Keratinocyte (primary cell): ENCODE results near the gene ELOVL5. TPM values are rescaled to one million over a fixed set of nuclear protein-coding genes. Genes with fewer than 3 reads are reported as not detected.

Experiments
- DNase-seq: peaks from one replicate; pipeline ENCODE4 v3.0.0-alpha.2; 2011; ENCODE audit warnings: low read depth, missing footprints, low spot score
- FAIRE-seq: peaks from 2 replicates; lab custom pipeline; 2011; peaks lifted over from hg19 to GRCh38; lab: Jason Lieb, UNC
- H2AFZ ChIP-seq: 2 replicates; pipeline ENCODE4 v1.6.0; 2012; ENCODE audit warnings: low read length, control low read depth, inconsistent platforms; ENCODE audit not compliant: control insufficient read depth
- H3K27ac ChIP-seq: 2 replicates; pipeline ENCODE4 v1.5.1; 2011; ENCODE audit warnings: low read length; ENCODE audit not compliant: control insufficient read depth, insufficient read depth
- H3K27me3 ChIP-seq: 3 replicates; pipeline ENCODE4 v1.6.0; 2011; ENCODE audit warnings: low read length; ENCODE audit not compliant: control insufficient read depth, insufficient read depth; ENCODE audit errors: extremely low read depth
- H3K36me3 ChIP-seq, 2 experiments: 2 replicates in 1 of 2; 3 replicates in 1 of 2; pipeline ENCODE4 v1.5.1; 2011; ENCODE audit warnings: low read length in 2 of 2, mild to moderate bottlenecking in 1 of 2; ENCODE audit not compliant: control insufficient read depth in 2 of 2, insufficient read depth in 2 of 2; ENCODE audit errors: extremely low read depth in 1 of 2
- H3K4me1 ChIP-seq: 3 replicates; pipeline ENCODE4 v1.5.1; 2011; ENCODE audit warnings: low read length; ENCODE audit not compliant: control insufficient read depth, insufficient read depth; ENCODE audit errors: extremely low read depth
- H3K4me2 ChIP-seq: 3 replicates; pipeline ENCODE4 v1.6.0; 2011; ENCODE audit warnings: low read depth, low read length; ENCODE audit not compliant: control insufficient read depth, insufficient read depth; ENCODE audit errors: extremely low read depth
- H3K4me3 ChIP-seq, 3 experiments: fragments of 200-600 bp in 1 of 3; sonication (generic) in 1 of 3; 2 replicates in 2 of 3; 3 replicates in 1 of 3; pipeline ENCODE4 v1.5.1; 2011 to 2016; ENCODE audit warnings: low read length in 3 of 3, mild to moderate bottlenecking in 3 of 3, control low read depth in 2 of 3, inconsistent platforms in 1 of 3, low read depth in 1 of 3, mixed read lengths in 1 of 3, mixed run types in 1 of 3, moderate library complexity in 1 of 3; ENCODE audit not compliant: control insufficient read depth in 2 of 3, insufficient read depth in 2 of 3; ENCODE audit errors: extremely low read depth in 1 of 3
- H3K79me2 ChIP-seq: 2 replicates; pipeline ENCODE4 v1.6.0; 2012; ENCODE audit warnings: low read length; ENCODE audit not compliant: control insufficient read depth, insufficient read depth
- H3K9ac ChIP-seq: 3 replicates; pipeline ENCODE4 v1.6.0; 2011; ENCODE audit warnings: low read length; ENCODE audit not compliant: control insufficient read depth, insufficient read depth; ENCODE audit errors: extremely low read depth
- H3K9me1 ChIP-seq: 3 replicates; pipeline ENCODE4 v1.6.0; 2011; ENCODE audit warnings: low read length; ENCODE audit not compliant: control insufficient read depth, insufficient read depth; ENCODE audit errors: extremely low read depth
- H3K9me3 ChIP-seq: 2 replicates; pipeline ENCODE4 v1.5.1; 2012; ENCODE audit warnings: low read depth, low read length; ENCODE audit not compliant: control insufficient read depth
- H4K20me1 ChIP-seq: 3 replicates; pipeline ENCODE4 v1.6.0; 2011; ENCODE audit warnings: low read length; ENCODE audit not compliant: control insufficient read depth, insufficient read depth; ENCODE audit errors: extremely low read depth
- CTCF ChIP-seq, 3 experiments: IDR thresholded peaks in 1 of 3; conservative IDR thresholded peaks in 1 of 3; optimal IDR thresholded peaks in 1 of 3; 2 replicates in 2 of 3; 3 replicates in 1 of 3; pipeline versions ENCODE3 to v1.5.1; 2011; ENCODE audit warnings: low read length in 3 of 3, mild to moderate bottlenecking in 3 of 3, moderate library complexity in 2 of 3, control low read depth in 1 of 3, inconsistent platforms in 1 of 3; ENCODE audit not compliant: insufficient read depth in 2 of 3; ENCODE audit errors: extremely low read depth in 1 of 3
- EZH2 ChIP-seq: IDR thresholded peaks from one replicate; pipeline ENCODE4 v1.6.1; 2012; ENCODE audit warnings: inconsistent platforms, mild to moderate bottlenecking, low read length, moderate library complexity
- dilution Hi-C: fragments of 300-500 bp; cut with MboI; formaldehyde crosslinking; loops from one replicate; pipeline ENCODE4 v1.7.0; 2020; ENCODE audit warnings: low sequenced_read_pairs; ENCODE audit not compliant: extremely low pct_ligation_motif_present
- polyA plus RNA-seq, 5 experiments: library from polyadenylated mRNA; depleted of rRNA in 3 of 5; stranded (reverse) in 3 of 5; stranded (forward) in 1 of 5; unstranded in 1 of 5; fragments of >200 nt; gene quantifications; 1 replicate in 1 of 5; 2 replicates in 3 of 5; 3 replicates in 1 of 5; pipeline versions ENCODE4 v1.2.1 to v1.2.3, GENCODE V29; 2011 to 2012; ENCODE audit warnings: missing spikeins in 2 of 5, low read depth in 1 of 5, low replicate concordance in 1 of 5

Gene ELOVL5
- polyA plus RNA-seq, 1 donor (not counting 4 experiments of a cell fraction or from before 2014, with no cell fraction given) = 66.7 TPM

DNA sequence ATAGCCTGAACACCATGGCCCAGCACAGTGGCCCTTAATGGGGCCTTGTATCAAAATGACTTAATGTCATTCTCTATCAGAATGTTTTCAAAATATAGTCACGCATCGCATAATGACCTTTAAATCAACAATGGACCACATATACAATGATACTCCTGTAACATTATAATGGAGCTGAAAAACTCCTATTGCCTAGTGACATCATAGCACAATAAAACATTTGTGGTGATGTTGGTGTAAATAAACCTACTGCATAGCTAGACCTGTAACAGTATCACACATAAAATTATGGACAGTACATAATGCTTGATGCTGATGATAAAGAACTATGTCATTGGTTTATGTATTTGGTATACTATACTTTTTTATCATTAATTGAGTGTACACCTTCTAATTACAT is 9.3 kb downstream of the ELOVL5 start:
- Histone ChIP-seq H2AFZ (no peak overlapping the region), H3K79me2 (peaks cover 98% of the 10 kb centered on the region), H3K4me2 (no peak overlapping the region), H3K4me3 (no peak overlapping the region), H3K27me3 (no peaks in the 10 kb centered on the region), H3K4me1 (no peaks in the 10 kb centered on the region), H4K20me1 (peaks cover 5% of the 10 kb centered on the region), H3K27ac (no peak overlapping the region), H3K9me1 (no peaks in the 10 kb centered on the region), H3K36me3 (no peaks in the 10 kb centered on the region), H3K9me3 (no peaks in the 10 kb centered on the region), H3K9ac (no peak overlapping the region)
- TF ChIP-seq EZH2 (no peak), CTCF (optimal IDR thresholded peaks at IDR 0.05 in 1 of 3, IDR thresholded peaks at IDR 0.05 in 1 of 3, conservative IDR thresholded peaks at IDR 0.05 in 1 of 3; ENCODE audit: extremely low read depth in 1 of 3, insufficient read depth in 2 of 3, low read length in 3 of 3) (no peak)
- DNase-seq (no peak), FAIRE-seq (no peak)
- dilution Hi-C loops = no loop called here

GRCh38 chr6:53338304-53338703 is 10.4 kb downstream of the ELOVL5 start:
- Histone ChIP-seq H3K4me2 (no peak overlapping the region), H3K36me3 (no peaks in the 10 kb centered on the region), H3K9ac (no peak overlapping the region), H3K4me3 (no peak overlapping the region), H3K4me1 (no peaks in the 10 kb centered on the region), H4K20me1 (peaks cover 5% of the 10 kb centered on the region), H2AFZ (no peak overlapping the region), H3K9me3 (no peaks in the 10 kb centered on the region), H3K79me2 (peaks cover 98% of the 10 kb centered on the region), H3K27ac (no peak overlapping the region), H3K27me3 (no peaks in the 10 kb centered on the region), H3K9me1 (no peaks in the 10 kb centered on the region)
- TF ChIP-seq CTCF (optimal IDR thresholded peaks at IDR 0.05 in 1 of 3, IDR thresholded peaks at IDR 0.05 in 1 of 3, conservative IDR thresholded peaks at IDR 0.05 in 1 of 3; ENCODE audit: extremely low read depth in 1 of 3, insufficient read depth in 2 of 3, low read length in 3 of 3) (no peak), EZH2 (no peak)
- dilution Hi-C loops = no loop called here
- DNase-seq = no peak
- FAIRE-seq = no peak
